NCI-H460 (cell line): Measurements from ENCODE around the gene CTNNA3. TPM values are rescaled to one million over a fixed set of nuclear protein-coding genes. Genes with fewer than 3 reads are reported as not detected.
"Not testable (repeated sequence)": the region's sequence is repeated elsewhere in the genome, so short reads cannot be mapped to it uniquely, and the experiment has no call there.

Experiments
- DNase-seq: peaks from one replicate; pipeline ENCODE4 v3.0.0-alpha.2; 2016; ENCODE audit warnings: low read depth; ENCODE audit errors: extremely low read depth
- total RNA-seq: library from RNA; depleted of rRNA; stranded (reverse); fragments of >200 nt; shearing (Covaris generic); gene quantifications from 2 replicates; pipeline ENCODE4 v1.2.3, GENCODE V29; 2014

The CTNNA3 gene
- total RNA-seq, 1 experiment from 2014 or later = 0.47 TPM

GRCh38 chr10:67606572-67606971, 89.4 kb downstream of the CTNNA3 start:
- no peak for DNase-seq

- DNase-seq = no peak
These were observed 92.3 kb downstream of the CTNNA3 start for GRCh38 chr10:67603701-67604100.

GRCh38 chr10:67603086-67603485, 92.9 kb downstream of the CTNNA3 start:
- DNase-seq = no peak

- DNase-seq = no peak
These were observed 93.6 kb downstream of the CTNNA3 start for GRCh38 chr10:67602268-67602950.

GRCh38 chr10:67599597-67599996, 96.4 kb downstream of the CTNNA3 start:
- no peak for DNase-seq

- DNase-seq = no peak
These were observed 99.4 kb downstream of the CTNNA3 start for GRCh38 chr10:67596641-67597040.

GRCh38 chr10:67587771-67588170, 108.2 kb downstream of the CTNNA3 start:
- no peak for DNase-seq

GRCh38 chr10:67575532-67575931, 120.5 kb downstream of the CTNNA3 start:
- no peak for DNase-seq

GRCh38 chr10:67573484-67573883, 122.5 kb downstream of the CTNNA3 start:
- no peak for DNase-seq

- DNase-seq = no peak
These were observed 124.5 kb downstream of the CTNNA3 start for GRCh38 chr10:67571503-67571902.

- DNase-seq = not testable (repeated sequence)
These were observed 137.7 kb downstream of the CTNNA3 start for GRCh38 chr10:67558311-67558710.

GRCh38 chr10:67553254-67553653, 142.7 kb downstream of the CTNNA3 start:
- no peak for DNase-seq

GRCh38 chr10:67550838-67551402, 145.1 kb downstream of the CTNNA3 start:
- no peak for DNase-seq

- DNase-seq = no peak
These were observed 145.9 kb downstream of the CTNNA3 start for GRCh38 chr10:67550046-67550445.

- DNase-seq = no peak
These were observed 146.6 kb downstream of the CTNNA3 start for GRCh38 chr10:67549390-67549789.

- DNase-seq = no peak
These were observed 154.6 kb downstream of the CTNNA3 start for GRCh38 chr10:67541411-67541810.

- no peak for DNase-seq
These were observed 156.7 kb downstream of the CTNNA3 start for GRCh38 chr10:67539312-67539711.

- no peak for DNase-seq
These were observed 158.1 kb downstream of the CTNNA3 start for GRCh38 chr10:67537906-67538305.

- DNase-seq = no peak
These were observed 162.6 kb downstream of the CTNNA3 start for GRCh38 chr10:67533376-67533775.

- not testable (repeated sequence) for DNase-seq
These were observed 165.0 kb downstream of the CTNNA3 start for GRCh38 chr10:67530990-67531389.

- no peak for DNase-seq
These were observed 168.6 kb downstream of the CTNNA3 start for GRCh38 chr10:67527351-67527750.

- DNase-seq = no peak
These were observed 174.4 kb downstream of the CTNNA3 start for GRCh38 chr10:67521546-67521945.
